GM19193 (cell line): ENCODE measurements around the gene POLRMT.

Source experiments
- POLR2A ChIP-seq: IDR thresholded peaks from 4 replicates; pipeline ENCODE4 v1.6.1; 2011; ENCODE audit not compliant: insufficient read depth, insufficient read length; ENCODE audit errors: extremely low read depth

Gene POLRMT

DNA sequence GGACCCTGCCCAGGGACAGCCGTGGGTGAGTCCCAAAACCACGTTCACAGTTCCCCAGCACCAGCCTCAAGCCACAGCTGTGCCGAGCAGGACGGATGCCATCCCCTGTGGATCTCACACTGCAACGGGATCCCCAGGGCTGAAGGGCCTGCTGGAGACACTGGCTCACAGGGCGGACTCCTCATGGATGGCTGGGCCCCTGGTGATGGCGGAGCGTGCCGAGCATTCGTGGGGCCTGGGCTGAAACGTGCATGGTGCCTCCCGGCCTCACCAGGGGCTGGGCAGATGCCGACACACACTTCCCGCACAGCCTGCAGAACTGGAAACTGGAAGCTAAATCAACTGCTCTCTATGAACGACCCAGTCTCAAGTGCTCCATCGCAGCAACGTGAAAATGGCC, 20.1 kb upstream of the POLRMT start:
- TF ChIP-seq POLR2A: no peak

DNA sequence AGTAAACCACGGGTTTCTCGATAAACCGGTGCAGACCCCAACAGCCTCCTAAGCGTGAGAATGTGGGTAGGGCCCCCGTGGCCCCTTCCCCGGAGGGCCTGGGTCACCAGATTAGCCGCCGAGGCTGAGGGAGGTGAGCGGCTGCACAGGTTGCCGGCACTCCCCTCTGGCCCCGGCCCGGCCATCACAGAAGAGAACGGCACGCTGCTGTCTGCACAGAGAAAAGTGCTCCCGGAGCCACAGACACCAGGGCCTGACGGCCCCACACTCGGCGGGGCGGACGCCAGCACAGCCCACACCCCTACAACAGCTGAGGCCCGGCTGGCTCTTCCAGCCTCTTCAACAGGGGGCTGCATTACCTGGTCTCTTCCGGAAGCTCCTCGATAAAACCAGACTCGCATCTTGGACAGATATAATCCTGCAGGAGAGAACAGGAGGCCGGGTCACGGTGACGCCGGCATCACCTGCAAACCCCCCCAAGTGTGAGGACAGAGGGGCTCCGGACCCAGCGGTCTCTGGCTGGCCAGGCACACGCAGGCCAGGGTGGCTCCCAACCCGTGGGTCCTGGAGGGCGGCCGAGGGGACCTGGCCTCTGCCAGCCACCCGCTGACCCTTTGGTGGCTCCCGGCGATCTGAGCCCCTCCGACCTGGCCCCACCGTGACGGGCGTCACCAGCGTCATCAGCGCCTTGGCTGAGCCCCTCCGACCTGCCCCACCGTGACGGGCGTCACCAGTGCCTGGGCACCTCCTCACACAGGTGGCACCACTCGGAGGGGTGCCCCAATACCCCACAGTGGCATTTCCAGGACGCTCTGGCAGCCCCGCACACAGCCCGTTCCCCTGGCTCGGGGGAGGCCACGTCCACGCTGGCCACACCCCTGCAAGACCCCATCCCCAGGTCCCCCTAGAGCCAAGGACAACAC, 19.4 kb upstream of the POLRMT start:
- TF ChIP-seq POLR2A: no peak

DNA sequence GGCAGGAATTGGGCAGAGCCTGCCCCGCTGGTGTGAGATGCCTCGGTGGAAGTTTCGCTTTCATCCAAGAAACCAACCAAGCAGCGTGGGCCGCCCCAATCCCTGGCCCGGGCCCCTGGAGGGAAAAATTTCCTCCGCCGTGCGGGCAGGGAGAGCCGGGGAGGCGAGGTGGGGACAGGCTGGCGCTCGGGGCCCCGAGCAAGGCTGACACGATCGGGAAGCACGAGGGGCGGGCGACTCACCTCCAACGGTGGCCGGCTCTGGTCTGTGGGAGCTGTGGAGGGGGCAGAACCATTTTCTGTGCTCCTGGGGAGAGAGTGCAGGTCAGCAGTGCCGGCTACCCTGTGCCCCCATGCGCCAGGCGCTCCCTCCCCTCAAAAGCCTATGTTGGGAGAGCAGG, 18.7 kb upstream of the POLRMT start:
- no peak for TF ChIP-seq POLR2A

DNA sequence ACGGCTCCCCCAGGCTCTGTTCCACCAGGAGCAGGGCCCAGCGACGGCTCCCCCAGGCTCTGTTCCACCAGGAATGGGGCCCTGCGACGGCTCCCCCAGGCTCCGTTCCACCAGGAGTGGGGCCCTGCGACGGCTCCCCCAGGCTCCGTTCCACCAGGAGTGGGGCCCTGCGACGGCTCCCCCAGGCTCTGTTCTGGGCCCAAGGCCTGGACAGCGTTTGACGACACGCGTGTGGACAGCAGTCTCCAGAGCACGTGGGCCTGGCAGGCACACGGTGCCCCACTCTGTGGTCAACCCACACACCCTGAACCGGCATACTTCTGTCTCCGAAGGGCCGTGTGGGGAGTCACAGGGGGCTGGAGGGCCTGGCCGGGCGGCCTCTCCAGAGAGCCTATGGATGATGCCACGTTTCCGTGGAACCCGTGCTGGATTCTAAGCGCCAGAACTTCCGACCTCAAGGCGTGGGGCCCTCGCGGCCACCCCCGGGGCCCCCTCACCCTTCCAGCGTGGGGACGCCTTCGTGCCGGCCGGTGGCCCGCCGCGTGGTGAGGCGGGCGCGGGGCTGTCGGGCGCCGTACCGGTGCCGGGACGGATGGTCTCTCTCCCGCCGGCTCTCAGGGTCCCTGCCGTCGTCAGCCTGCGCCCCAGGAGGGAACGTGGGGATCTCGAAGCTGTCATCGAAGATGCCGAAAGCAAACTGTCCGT, 17.9 kb upstream of the POLRMT start:
- TF ChIP-seq POLR2A: no peak

DNA sequence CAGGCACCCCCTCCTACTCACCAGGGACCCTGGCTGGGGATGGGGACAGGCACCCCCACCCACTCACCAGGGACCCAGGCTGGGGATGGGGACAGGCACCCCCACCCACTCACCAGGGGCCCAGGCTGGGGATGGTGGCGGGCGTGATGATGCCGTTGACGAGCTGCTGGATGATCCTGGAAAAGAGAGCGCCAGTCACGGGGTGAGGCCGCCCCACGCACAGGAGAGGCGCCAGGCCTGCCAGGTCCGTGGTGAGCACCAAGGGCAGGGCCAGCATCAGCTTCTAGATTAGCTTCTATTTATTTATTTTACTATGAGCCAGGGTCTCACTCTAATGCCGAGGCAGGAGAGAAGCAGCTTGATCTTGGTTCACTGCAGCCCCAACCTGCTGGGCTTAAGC, 16.8 kb upstream of the POLRMT start:
- TF ChIP-seq POLR2A: no peak

DNA sequence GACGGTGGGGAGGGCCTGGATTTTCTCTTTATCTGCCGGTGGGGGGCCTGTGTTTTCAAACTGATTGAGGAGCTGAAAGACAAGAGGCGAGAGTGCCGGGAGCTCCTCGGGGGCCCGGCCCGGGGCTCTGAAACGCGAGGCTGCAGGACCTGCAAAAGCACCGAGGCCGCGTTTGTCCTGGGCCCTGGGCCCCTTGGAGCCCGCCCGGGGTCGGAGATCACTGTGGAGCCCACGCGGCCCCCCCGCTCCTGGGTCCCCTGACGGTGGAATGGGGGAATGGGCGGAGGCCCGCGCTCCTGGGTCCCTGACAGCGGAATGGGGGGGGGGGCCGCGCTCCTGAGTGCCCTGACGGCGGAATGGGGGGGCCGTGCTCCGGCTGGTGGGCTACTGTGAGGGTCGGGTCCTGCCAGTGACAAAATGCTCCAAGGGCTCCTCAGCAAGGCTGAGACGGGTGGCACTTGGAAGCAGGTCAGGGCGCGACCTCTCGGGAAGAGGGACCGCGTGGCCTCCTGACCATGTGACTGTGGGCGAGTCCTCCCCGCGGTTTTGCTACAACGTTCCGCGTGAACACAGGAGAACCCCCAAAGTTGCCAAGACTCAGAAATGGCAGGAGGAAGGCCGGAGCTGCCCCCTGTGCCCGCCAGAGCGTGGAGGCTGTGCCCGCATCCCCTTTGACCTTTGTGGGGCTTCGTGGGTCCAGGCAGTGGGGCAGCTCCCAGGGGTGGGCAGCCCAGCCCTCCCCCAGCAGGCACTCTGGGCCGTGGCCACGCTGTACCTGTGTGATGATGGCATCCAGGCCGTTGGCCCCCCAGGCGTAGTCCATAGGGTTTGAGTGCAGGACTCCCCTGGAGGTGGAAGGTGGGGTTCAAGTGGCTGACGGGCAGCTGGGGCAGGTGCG, 15.8 kb upstream of the POLRMT start:
- no peak for TF ChIP-seq POLR2A

DNA sequence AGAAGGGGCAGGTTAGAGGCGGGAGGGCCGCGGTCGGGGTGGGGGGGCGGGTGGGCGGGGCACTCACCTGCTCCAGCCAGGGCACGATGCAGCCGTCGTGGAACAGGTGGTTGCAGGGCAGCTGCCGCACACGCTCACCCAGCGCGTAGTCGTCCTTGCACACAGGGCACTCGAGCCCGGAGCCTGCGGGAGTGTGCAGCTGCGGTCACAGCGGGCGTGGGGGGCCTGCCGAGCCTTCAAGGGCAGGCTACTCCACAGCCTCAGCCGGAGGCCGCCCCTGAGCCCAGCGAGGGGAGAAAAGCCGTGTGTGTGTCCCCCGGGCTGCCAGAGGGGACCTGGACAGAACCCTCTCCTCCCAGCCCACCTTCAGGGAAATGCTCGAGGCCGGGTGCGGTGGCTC, 15.0 kb upstream of the POLRMT start:
- no peak for TF ChIP-seq POLR2A

DNA sequence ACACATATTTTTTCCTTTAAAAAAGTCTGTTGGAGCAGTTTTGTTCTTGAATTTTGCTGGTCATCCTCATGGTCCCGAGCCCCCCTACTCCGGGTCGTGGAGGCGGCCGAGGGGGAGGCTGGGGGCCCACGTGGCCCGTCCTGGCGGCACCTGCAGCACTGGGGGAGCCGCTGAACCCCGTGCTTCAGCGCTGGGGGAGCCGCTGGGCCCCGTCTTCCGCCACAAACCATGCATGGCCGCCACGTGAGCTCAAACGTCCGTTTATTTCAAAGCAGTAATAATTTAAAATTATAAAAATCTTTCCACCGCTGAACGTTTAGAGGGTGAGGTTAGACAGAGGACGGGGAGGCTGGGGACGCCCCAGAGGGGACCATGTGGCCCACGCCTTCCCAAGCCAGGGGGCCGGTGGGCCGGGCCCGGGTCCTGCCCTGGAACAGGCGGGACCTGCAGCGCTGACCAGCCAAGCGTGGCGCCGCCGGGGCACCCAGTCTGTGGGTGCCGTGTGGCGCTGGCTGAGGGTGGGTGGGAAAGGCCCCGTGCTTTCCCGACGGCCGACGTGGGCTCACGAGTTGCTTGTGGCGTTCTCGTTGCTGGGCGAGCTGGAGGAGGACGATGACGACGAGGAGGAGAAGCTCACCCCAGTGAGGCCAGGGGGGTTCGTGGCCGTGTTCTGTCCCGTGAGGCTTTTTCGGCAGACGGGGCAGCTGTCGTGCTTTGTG, 14.4 kb upstream of the POLRMT start:
- TF ChIP-seq POLR2A: no peak

DNA sequence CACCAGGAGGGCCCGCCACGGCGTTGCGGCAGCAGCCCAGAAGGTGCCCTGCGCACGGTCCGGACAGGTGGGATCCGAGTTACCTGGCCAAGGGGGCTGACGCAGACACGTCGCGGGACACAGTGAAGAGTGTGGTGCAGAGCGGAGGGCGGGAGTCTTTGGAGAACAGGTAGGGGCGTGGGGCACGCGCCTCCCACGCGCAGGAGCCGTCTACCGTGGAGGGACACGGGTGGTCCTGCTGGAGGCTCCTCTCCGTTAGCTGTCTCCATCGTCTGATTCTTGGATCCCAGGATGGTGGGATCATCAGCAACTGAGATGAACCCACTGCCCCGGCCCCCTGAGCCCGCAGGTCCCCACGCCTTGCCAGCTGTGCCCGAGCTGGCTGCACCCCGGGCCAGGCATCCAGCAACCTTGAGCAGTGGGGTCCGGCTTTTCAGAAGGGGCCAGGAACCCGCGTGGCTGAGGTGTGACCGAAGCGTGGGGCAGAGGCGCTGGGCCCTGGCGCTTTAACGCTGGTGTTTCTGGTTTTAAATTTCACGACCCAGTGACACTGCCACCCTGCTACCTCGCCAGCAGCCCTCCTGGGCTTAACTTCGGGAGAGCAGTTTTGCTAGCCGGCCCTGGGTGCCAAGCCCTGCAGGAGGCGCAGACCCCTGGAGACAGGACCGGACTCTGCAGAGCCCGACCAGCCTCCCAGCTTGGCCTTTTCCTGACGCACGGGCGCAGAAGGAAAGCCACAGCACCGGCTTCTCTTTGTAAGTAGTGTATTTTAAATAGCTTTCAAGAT, 13.6 kb upstream of the POLRMT start:
- TF ChIP-seq POLR2A: no peak

DNA sequence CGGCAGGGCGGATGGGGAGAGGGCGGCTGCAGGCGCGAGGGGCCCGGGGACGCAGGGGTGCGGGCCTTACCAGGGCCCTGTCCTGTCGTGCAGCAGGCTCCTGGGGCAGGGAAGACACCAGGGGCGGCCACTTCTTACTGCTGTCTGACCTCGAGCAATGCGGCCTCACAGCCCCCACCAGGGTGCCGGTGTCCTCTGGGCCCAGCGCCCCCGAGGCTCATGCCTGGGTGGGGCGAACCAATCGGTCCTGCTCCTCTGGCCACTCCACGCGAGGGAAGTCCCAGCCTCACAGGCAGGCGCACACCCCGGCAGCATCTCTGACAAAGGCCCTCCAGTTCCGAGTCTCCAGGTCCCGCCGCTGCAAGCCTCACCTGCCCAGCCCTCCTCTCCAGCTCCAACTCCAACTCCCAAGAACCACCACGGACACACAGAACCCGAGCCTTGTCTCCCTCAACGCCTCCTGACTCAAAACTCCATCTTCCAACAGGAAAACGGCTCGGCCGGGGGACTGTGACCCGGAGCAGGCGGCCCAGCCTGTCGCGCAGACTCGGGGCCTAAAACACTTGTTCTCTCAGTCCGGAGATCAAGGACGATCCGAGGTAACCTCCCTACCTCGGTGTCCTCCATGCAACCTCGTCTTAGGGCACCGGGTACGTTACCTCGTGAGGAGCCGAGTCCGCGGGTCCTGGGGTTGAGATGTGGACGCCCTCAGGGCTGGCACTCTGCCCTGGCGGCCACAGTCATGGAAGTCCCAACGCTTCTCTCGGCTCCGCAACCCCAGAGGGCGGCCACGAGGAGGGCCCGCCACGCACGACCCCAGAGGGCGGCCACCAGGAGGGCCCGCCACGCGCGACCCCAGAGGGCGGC, 12.8 kb upstream of the POLRMT start:
- TF ChIP-seq POLR2A: no peak

DNA sequence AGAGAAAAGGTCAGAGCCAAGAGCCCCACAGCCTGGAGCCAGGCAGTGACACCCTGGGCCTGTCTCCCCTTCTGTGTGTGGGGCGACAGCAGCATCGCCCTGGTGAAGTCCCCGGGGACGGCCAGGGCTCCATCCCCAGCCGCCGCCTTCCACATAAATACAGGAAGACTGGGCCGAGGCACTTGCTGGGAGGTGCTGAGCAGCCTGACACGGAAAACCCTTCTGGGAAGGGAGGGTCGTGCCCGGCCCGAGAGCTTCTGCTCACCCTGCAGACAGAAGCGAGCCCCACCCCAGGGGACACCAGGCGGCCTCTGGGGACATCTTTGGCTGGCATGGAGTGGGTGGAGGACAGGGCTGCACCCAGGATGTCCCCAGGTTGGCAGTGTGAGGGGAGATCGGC, 11.5 kb upstream of the POLRMT start:
- TF ChIP-seq POLR2A: no peak

DNA sequence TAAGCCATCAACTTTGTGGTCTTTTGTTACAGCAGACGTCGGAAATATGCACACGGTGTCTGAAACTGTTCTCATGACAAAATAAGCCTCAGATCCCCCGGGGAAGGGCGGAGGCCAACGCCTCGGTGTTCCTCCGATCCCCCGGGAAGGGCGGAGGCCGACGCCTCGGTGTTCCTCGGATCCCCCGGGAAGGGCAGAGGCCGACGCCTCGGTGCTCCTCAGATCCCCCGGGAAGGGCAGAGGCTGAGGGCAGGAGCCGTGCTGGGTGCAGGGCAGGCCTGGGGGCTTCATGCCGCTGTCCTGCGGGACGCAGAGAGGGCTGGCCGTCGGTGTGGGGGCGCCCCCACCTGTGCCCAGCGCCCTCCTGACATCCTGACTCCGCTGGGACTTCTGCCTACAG, 11.0 kb upstream of the POLRMT start:
- no peak for TF ChIP-seq POLR2A

DNA sequence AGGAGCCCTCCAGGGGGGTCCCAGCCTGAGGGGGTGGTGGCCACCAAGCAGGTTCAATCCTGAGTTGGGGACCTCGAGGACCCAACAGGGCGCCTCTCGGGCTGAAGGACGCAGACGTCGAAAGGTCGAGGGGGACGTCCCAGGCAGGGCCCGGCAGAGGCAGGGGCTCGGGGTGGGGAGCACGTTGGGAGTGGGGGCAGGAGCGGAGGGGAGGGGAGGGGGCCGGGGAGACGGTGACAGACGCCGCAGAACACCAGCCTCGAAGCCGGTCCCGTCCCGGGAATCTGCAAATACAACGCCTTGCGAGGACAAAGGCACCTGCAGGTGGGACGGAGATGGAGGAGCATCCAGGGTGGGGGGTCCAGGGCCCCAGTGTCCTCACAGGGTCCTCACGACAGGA, 10.4 kb upstream of the POLRMT start:
- no peak for TF ChIP-seq POLR2A
